Cerebellar cortex (tissue), 1 donor: ENCODE measurements around the gene CCL1.

Experiments
- DNase-seq: peaks from one replicate; pipeline ENCODE4 v3.0.0-alpha.2; 2015; ENCODE audit warnings: low spot score

CCL1 gene, protein sequence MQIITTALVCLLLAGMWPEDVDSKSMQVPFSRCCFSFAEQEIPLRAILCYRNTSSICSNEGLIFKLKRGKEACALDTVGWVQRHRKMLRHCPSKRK

DNA sequence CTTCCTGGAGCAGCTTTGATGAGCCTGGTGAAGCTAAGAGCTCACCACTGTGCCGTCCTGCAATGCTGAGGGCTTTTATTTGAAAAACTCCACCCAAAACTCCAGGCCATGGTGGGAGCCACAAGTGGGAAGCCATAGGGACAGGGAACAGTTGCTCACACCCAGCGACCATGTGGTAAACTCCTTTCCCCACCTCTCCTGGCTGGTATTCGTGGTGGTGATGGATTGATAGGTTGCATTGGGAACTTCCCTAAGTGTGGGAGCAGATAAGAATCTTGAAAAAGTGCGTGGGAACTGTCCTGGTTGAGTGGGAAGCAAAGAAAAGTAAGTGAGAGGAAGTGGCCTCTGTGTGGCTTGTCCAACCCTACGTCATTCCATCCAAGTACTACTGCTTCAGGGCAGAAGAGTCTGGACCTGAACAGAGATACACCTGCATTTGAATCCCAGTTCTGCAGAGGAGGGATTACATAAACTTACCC is at the start of gene CCL1:
Gene CCL1, minus strand, starts transcription at position 51 of the 479 bp plus-strand sequence. CDS start 72 bp downstream, outside the sequence.
- DNase-seq, result no peak

DNA sequence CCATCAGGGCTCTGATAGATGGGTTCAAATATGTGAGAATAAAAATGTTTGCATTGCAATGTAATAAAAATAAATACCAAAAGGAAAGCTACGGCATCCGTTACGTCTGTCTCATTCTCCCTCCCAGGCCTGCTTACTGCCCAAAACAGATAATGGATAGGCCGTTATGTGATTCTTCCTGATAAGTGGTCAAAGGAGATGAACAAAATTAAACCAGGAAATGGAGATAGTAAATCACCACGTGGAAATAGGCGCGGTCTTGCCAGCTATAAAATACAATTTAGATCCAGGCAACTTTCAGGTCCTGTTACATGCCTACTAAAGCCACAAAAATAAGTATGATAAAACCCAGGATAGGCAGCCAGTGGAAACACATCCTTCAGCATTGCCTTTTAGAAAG is 49.5 kb upstream of the CCL1 start:
- DNase-seq, result no peak

DNA sequence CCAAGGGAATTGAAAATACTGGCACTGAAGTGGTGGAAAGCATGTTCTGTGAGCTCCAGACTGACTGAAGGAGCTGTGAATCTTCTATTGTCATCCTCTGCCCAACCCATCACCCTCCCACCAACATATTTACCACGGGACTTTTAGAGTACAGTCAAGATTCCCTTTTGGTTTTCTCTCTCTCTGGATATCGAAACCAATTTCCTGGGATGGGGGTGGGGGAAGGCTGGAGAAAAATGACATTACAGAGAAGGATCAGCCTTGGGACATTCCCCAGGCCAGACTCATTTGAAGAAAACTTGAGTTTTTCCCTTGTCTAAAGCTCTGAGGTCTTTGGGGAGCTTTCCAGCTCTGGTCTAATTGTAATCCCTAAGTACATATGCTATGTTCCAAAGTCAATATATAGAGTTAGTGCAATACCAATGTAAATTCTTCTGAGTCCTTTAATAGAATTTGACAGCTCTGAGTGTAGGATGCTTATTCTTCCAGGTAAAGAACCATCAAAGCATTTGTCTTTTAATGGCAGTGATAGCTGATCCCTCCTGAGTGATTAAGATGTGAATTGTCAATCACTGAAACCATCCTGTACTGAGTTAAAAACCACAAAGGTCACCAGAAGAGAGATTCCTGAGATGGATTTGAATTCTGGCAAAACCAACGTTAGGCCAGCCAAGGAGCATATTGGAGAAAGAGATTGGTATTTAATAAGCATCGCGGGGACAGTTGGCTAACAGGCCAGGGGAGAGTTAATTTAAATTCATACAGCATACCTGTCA is 48.8 kb upstream of the CCL1 start:
- DNase-seq, result no peak

DNA sequence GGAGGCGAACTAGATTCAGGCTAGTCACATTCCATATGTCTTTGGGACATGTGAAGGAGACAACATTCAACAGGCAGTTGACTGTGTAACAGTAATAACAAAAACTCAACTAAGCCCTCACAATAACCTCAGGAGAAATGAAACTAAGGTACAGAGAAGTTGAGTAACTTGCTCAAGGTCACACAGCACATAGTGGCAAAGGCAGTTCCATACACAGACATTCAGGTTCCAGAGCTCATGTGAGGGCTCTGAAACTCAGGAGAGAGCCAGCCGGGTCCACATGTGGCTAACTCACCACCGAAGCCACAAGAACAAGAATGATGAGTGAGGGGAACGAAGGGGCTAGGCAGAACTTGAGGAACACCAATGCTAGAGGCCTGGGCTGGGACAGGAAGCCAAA is 46.3 kb upstream of the CCL1 start:
- no peak for DNase-seq

- DNase-seq, result no peak
Measured at GRCh38 chr17:34408439-34408838, 45.4 kb upstream of the CCL1 start.

- DNase-seq, result no peak
Measured at GRCh38 chr17:34406226-34406625, 43.2 kb upstream of the CCL1 start.

- DNase-seq, result no peak
Measured at GRCh38 chr17:34403006-34403405, 40.0 kb upstream of the CCL1 start.

GRCh38 chr17:34401165-34401564 is 38.1 kb upstream of the CCL1 start:
- DNase-seq, result no peak

GRCh38 chr17:34400301-34400931 is 37.4 kb upstream of the CCL1 start:
- no peak for DNase-seq

DNA sequence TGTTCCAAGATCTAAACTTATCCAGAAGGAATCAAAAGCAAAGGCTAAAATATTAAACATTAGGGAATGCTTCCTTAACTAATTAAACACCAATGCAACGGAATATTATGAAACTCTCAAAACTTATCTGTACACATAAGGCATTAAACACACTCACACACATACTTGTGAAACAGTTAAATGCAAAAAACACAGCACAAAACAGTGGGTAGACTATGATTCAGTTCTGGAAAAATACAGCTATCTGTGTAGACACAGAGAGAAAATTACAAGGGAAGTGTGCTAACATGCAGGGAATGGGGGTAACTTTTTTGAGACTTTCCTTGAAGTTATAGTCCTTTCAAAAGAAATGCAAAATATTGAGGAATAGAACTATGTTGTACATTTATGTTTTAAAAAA is 36.7 kb upstream of the CCL1 start:
- no peak for DNase-seq

DNA sequence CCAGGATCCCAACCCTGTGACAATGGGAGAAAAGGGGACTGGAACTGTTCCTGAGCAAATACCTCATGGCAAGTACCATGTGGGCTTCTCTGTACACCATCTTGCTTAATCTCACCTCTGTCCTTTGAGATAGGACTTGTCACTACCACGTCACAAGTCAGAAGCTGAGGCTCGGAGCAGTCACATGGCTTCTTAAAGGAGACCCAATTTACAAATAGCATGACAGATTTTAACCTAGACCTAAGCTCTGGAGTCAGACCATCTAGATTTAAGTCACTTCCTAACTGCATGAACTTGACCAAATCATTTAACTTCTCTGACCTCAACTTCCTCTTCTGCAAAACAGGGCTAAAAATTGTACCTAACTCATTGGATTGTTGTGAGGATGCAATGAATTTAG is 36.0 kb upstream of the CCL1 start:
- no peak for DNase-seq

DNA sequence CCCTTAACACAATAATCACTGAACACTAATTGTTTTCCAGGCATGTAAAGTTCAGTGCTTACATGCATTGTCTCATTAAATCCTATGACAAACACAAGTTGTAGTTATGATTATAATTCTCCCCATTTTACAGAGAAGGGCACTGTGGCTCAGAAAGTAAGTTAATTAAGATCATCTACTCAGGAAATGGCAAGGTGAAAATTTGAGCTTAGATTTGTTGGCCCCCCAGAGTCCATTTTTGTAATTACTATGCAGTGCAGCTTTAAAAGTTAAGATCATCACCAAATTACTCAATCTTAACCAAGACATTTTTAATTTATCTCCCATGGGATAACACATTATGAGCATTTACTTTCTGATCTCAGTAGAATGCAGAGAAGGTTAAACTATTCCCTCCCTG is 34.2 kb upstream of the CCL1 start:
- no peak for DNase-seq

DNA sequence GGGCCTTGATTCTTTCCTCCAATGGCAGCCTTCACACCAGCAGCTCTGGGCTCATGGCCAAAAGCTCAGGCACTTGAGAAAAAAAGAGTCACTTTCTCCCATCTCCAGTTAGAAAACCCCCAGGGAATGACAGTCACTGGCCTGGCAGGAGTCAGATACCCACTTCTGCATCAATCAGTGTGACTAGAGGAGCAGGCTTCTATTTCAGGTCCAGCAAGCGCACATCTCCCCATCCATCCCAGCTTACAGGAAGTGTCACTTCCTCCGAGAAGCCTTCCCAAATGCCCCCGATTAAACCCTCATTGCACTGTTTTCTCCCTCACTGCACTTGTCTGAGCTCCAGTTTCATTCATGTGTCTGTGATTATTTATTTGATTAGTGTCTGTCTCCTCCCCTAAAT is 30.4 kb upstream of the CCL1 start:
- DNase-seq, result no peak

- DNase-seq, result no peak
Measured at GRCh38 chr17:34391241-34391640, 28.2 kb upstream of the CCL1 start.

DNA sequence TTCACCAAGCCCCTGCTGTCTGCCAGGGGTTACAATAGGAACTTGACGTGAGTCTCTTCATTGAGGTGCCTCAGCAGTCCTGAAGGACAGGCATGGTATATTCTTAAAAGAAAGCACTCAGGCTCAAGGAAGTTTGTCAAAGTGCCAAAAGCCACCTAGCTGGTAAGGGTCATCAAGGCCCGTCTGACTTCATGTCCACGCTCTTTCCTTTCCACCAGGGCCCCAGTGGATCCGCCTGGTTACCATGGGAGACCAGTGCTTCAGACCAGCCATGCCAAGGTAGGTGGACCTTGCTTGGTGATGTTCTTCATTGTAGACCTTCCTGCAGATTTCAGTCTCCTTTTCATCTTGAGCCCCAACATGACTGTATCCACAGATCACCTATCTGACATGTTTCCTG is 27.6 kb upstream of the CCL1 start:
- DNase-seq, result no peak

DNA sequence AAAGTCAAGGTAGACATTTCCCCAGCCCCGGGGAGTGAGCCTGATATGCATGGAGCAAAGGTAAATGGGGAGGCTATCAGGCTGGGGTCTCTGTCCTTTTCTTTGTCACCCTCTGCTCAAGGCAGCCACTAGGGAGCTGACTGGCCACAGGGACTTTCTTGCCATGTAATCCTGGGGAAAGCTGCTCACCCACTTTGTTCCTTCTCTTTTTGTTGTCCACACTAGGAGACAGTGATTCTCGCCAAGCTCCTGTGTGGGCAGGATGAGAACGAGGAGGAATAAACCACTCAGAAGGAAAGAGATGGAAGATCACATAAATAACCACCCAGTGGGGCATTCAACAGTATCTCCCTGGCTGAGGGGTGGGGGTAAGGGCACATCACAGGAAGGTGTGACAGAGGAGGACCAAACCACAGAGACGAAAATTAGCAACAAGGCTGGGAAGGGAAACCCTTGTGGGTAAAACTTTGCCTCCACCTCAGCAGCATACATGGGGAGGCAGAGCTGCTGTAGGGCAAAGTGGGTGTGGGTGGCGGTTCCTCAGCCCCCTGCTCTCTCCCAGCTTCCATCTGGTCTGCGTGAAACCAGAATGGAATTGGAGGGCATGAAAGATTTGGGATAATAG is 26.2 kb upstream of the CCL1 start:
- DNase-seq, result no peak

DNA sequence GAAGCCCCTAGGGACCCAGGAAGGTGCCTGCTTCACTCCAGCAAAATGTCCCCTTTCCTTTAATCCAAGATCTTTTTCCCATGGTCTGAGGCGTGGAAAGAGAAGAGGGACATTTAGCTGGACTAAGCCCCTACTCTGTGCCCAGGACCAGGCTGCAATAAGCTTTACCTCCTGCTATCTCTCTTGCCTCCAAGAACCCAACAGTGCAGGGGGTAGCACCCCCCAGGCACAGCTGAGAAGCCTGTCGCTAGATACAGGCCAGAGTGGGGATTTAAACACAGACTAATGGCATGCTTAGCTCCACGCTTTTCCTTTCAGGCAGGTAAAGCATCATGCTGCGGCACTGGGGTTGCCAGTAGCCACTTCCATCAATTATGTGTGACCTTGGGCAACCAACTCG is 24.5 kb upstream of the CCL1 start:
- no peak for DNase-seq

GRCh38 chr17:34386697-34387550 is 23.9 kb upstream of the CCL1 start:
- no peak for DNase-seq

DNA sequence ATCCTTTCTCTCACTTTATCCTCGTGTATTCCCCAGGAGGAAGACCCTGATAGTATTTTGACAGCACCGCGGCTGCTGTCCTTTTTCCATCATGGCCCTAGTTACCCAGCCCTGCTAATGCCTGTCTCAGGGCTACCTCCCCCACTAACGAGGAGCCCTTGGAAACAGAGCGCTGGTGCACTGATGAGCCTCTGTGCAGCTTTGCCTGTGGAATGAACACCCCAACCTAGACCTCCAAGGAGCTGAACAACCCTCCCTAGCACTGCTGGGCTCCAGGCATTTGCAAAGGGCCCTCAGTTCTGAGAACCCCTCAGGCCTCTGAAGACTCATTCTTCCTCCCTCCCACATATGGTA is 23.3 kb upstream of the CCL1 start:
- DNase-seq, result no peak

- no peak for DNase-seq
Measured at GRCh38 chr17:34384822-34385605, 22.0 kb upstream of the CCL1 start.

DNA sequence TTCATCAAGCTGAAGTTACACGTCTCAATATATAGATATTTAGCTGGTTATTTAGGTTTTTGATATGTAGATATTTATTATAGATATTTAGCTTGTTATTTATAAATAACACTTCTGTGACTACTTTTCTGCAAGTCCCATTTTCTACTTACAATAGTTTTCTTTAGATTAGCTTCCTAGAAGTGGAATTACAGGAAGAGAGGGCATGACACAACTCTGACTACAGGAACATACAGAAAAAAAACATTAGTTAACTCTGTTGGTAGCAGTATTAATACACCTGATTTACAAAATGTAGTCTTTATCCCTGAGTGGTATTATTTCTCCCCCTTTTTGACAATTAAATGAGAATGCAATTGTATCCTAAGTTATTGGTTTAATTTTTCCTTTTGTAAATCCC is 21.2 kb upstream of the CCL1 start:
- no peak for DNase-seq
